Measurements from ENCODE around the gene CACFD1.

DNA sequence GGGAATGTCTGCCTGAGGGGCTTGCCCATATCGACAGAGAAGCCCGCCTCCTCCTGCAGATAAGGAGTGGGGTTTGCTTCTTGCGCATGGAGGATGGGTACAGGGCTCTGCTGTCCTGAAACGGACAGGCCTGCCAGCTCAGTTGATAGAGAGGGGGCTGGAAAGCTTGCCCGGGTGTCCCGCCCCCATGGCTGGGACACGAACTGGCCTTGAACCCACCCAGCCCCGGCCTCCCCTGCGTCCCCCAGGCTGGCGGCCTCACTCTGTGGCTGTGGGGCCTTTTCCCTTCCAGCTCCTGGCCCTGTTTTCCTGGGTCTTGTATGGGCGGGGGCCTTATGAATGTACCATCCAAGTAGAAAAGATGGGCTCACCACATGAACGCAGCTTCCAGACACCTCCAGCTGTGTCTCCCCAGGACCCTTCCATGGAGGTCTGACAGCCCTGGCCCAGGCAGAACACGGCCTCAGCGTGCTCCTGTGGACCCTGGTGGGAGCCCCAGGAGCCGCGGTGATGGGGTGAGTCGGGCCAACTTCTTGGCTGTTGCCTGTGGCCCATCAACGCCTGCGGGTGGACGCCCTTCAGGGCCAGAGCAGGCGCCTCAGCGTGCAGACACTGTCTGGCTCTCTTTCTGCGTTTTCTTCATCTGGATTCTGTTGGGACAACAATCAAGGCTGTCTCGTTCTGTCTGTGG is 35.0 kb downstream of the CACFD1 start:
- TF ChIP-seq EZH2 (conservative IDR thresholded peaks at IDR 0.05; ENCODE audit: low read depth, low read length) (no peak), CEBPB (IDR thresholded peaks at IDR 0.05; ENCODE audit: borderline replicate concordance, low read depth, low read length) (no peak), NRL (CRISPR knock-in tag; IDR thresholded peaks at IDR 0.05; ENCODE audit: borderline replicate concordance) (no peak), MYC (CRISPR knock-in tag; IDR thresholded peaks at IDR 0.05; ENCODE audit: borderline replicate concordance) (no peak), BRF2 (CRISPR knock-in tag; IDR thresholded peaks at IDR 0.05) (no peak)

Data from HepG2 (cell line).